OCI-LY1 (cell line): ENCODE measurements around the gene CELF2.

Experiments used
- EZH2 ChIP-seq: fragments of 200-600 bp; sonication (generic), shearing (Covaris generic); IDR thresholded peaks from 2 replicates; pipeline ENCODE4 v1.8.0; 2017; ENCODE audit warnings: borderline replicate concordance, mixed run types, mild to moderate bottlenecking, antibody characterized with exemption, low read length, moderate library complexity, mixed read lengths
- TF ChIP-seq, protein P1 (sequence below): fragments of 200-600 bp; sonication (generic), shearing (Covaris generic); IDR thresholded peaks from 2 replicates; pipeline ENCODE4 v1.5.1; 2017; ENCODE audit warnings: mild to moderate bottlenecking, antibody characterized with exemption, low read length, moderate library complexity, mixed read lengths

DNA sequence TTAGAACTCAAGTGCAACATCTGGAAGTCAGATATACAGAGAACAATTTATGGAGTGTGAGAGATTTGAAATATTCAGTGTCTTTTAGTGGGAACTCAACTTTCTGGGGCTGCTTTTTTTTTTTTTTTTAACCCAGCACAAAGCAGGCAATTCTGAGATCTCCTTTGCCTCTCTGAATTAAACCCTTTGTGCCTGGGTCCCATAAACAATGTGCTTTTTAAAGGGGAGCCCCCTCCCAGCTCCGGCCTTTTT lies 146.8 kb downstream of the CELF2 start:
- TF ChIP-seq, protein P1, sequence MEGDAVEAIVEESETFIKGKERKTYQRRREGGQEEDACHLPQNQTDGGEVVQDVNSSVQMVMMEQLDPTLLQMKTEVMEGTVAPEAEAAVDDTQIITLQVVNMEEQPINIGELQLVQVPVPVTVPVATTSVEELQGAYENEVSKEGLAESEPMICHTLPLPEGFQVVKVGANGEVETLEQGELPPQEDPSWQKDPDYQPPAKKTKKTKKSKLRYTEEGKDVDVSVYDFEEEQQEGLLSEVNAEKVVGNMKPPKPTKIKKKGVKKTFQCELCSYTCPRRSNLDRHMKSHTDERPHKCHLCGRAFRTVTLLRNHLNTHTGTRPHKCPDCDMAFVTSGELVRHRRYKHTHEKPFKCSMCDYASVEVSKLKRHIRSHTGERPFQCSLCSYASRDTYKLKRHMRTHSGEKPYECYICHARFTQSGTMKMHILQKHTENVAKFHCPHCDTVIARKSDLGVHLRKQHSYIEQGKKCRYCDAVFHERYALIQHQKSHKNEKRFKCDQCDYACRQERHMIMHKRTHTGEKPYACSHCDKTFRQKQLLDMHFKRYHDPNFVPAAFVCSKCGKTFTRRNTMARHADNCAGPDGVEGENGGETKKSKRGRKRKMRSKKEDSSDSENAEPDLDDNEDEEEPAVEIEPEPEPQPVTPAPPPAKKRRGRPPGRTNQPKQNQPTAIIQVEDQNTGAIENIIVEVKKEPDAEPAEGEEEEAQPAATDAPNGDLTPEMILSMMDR, result no peak
- no peak for TF ChIP-seq EZH2
